ENCODE measurements around the gene ERMP1. TPM values are rescaled to one million over a fixed set of nuclear protein-coding genes. Genes with fewer than 3 reads are reported as not detected.

ERMP1 gene
- total RNA-seq, 1 donor from 2014 or later, result 7.3 TPM

GRCh38 chr9:5853617-5854016 lies 20.7 kb upstream of the ERMP1 start:
- no peak for TF ChIP-seq CTCF (IDR thresholded peaks at IDR 0.05)
- H3K4me1 Mint-ChIP-seq, result no peaks in the 10 kb centered on the region

GRCh38 chr9:5852987-5853386 lies 20.1 kb upstream of the ERMP1 start:
- H3K36me3 Mint-ChIP-seq (ENCODE audit: low read depth), result peaks cover 4% of the 10 kb centered on the region
- ChIA-PET CTCF (no interaction called here), POLR2A (no interaction called here)
- no peak for TF ChIP-seq CTCF (IDR thresholded peaks at IDR 0.05)
- peaks cover 3% of the 10 kb centered on the region for H3K9me3 Mint-ChIP-seq
- DNase-seq, result no peak
- H3K27me3 Mint-ChIP-seq, result no peaks in the 10 kb centered on the region
- no peak overlapping the region for H3K4me3 Mint-ChIP-seq
- no peaks in the 10 kb centered on the region for H3K4me1 Mint-ChIP-seq
- intact Hi-C loops (cut with micrococcal nuclease), result no loop called here
- ATAC-seq (ENCODE audit: low read depth), result no peak
- no peak overlapping the region for H3K27ac Mint-ChIP-seq

More at GRCh38 chr9:5853617-5854016, 20.7 kb upstream of the ERMP1 start:
- ATAC-seq (ENCODE audit: low read depth), result no peak
- no peaks in the 10 kb centered on the region for H3K27me3 Mint-ChIP-seq
- peaks cover 3% of the 10 kb centered on the region for H3K9me3 Mint-ChIP-seq
- DNase-seq, result no peak
- ChIA-PET CTCF (no interaction called here), POLR2A (no interaction called here)
- H3K36me3 Mint-ChIP-seq (ENCODE audit: low read depth), result peaks cover 4% of the 10 kb centered on the region
- no peak overlapping the region for H3K27ac Mint-ChIP-seq
- no peak overlapping the region for H3K4me3 Mint-ChIP-seq
- intact Hi-C loops (cut with micrococcal nuclease), result no loop called here

- peaks cover 4% of the 10 kb centered on the region for H3K36me3 Mint-ChIP-seq (ENCODE audit: low read depth)
- DNase-seq (no peak), ATAC-seq (ENCODE audit: low read depth) (peak; percentile 25)
- H3K9me3 Mint-ChIP-seq, result peaks cover 3% of the 10 kb centered on the region
- no peaks in the 10 kb centered on the region for H3K27me3 Mint-ChIP-seq
- no peak overlapping the region for H3K4me3 Mint-ChIP-seq
- no peak for TF ChIP-seq CTCF (IDR thresholded peaks at IDR 0.05)
- CTCF ChIA-PET, result no interaction called here
- intact Hi-C loops (cut with micrococcal nuclease), result no loop called here
- H3K4me1 Mint-ChIP-seq, result no peaks in the 10 kb centered on the region
- no peak overlapping the region for H3K27ac Mint-ChIP-seq
- POLR2A ChIA-PET, result interaction anchor here (0.7 kb wide), 1 partner anchor 1111 kb away, joined by 3 read pairs; the partner anchor contains the start of gene AK3
These were observed 18.5 kb upstream of the ERMP1 start for GRCh38 chr9:5851445-5851844.

- H3K36me3 Mint-ChIP-seq (ENCODE audit: low read depth), result peaks cover under 1% of the 10 kb centered on the region
- H3K27me3 Mint-ChIP-seq, result no peaks in the 10 kb centered on the region
- peaks cover 3% of the 10 kb centered on the region for H3K9me3 Mint-ChIP-seq
- H3K27ac Mint-ChIP-seq, result no peak overlapping the region
- POLR2A ChIA-PET, result no interaction called here
- CTCF ChIA-PET, result interaction anchor here (0.6 kb wide), 1 partner anchor 18 kb away, joined by 3 read pairs; the partner anchor contains the start of gene ERMP1
- intact Hi-C loops (cut with micrococcal nuclease), result no loop called here
- no peak for TF ChIP-seq CTCF (IDR thresholded peaks at IDR 0.05)
- ATAC-seq (ENCODE audit: low read depth) (no peak), DNase-seq (no peak)
- H3K4me3 Mint-ChIP-seq, result no peak overlapping the region
- H3K4me1 Mint-ChIP-seq, result no peaks in the 10 kb centered on the region
These were observed 17.8 kb upstream of the ERMP1 start for GRCh38 chr9:5850724-5851122.

- Mint-ChIP-seq H3K4me3 (no peak overlapping the region), H3K4me1 (peaks cover 15% of the 10 kb centered on the region), H3K27me3 (no peaks in the 10 kb centered on the region), H3K36me3 (ENCODE audit: low read depth) (no peaks in the 10 kb centered on the region), H3K9me3 (no peaks in the 10 kb centered on the region), H3K27ac (no peak overlapping the region)
- intact Hi-C loops (cut with micrococcal nuclease), result no loop called here
- ATAC-seq (ENCODE audit: low read depth) (no peak), DNase-seq (no peak)
- POLR2A ChIA-PET, result no interaction called here
- CTCF ChIA-PET, result interaction anchor here (1.0 kb wide), 1 partner anchor 37 kb away, joined by 3 read pairs; no protein-coding TSS in a partner anchor
- TF ChIP-seq CTCF (IDR thresholded peaks at IDR 0.05), result no peak
These were observed 15.5 kb upstream of the ERMP1 start for GRCh38 chr9:5848372-5848882.
